GM03348 (cell line): ENCODE results near the gene ATP6V0D1.
A peak's percentile ranks its signal among the peaks of the same experiment; 100 is the strongest.
"Not testable (repeated sequence)": the region's sequence is repeated elsewhere in the genome, so short reads cannot be mapped to it uniquely, and the experiment has no call there.

ENCODE experiments used
- DNase-seq: peaks from one replicate; pipeline ENCODE4 v3.0.0; 2012; ENCODE audit warnings: low spot score

ATP6V0D1 gene

GRCh38 chr16:67480833-67481560, at the start of gene ATP6V0D1:
Gene ATP6V0D1, minus strand, starts transcription at chr16:67481157. Its CDS starts 71 bp downstream, at chr16:67481086.
- peak; percentile 99 for DNase-seq

DNA sequence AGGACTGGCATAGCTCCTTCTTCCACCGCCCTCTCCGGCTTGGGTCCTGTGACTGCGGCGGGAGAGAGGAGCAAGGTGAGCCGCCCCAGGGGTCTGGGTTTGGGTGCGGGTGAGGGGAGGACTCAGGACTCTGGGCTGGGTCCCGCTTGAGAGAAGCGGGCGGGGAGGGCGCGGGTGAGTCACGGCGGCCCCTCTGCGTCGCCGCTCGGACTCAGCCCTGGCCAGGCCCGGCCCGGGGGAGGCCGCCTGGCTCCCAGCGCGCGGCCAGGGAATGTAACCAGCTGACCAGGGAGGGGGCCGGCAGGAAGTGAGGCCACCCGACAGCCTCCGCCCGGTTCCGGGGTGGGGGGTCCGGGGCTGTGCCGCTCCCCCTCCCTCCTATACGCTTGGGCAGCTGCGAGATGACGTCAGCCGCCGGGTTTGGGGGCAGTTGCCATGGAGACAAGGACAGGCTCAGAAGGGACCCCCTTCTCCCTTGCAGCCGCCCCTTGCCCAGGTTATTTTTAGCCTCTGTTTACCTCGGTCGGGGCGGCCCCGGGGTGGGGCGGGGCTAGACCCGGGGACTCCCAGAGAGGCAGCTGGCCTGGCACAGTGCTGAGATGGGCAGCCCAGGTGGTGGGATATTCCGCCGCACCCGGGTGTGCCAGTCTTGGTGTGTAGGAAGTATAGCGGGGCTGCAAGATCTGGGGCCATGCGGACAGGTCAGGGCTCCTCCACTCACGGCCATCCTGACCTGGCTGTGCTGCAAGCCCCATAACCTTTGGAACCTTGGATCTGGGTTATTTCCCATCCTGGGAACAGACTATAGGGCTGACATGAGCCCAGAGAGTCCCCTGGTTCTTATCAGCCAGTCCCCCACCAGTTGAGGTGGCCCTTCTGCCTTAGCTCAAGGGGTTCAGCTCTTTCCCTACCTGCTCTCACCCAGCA, 49.3 kb upstream of the ATP6V0D1 start:
- peak; percentile 95 for DNase-seq

- DNase-seq: no peak
Observed at GRCh38 chr16:67529582-67530012, 48.6 kb upstream of the ATP6V0D1 start.

- DNase-seq: peak; percentile 73
Observed at GRCh38 chr16:67528870-67529581, 48.1 kb upstream of the ATP6V0D1 start.

DNA sequence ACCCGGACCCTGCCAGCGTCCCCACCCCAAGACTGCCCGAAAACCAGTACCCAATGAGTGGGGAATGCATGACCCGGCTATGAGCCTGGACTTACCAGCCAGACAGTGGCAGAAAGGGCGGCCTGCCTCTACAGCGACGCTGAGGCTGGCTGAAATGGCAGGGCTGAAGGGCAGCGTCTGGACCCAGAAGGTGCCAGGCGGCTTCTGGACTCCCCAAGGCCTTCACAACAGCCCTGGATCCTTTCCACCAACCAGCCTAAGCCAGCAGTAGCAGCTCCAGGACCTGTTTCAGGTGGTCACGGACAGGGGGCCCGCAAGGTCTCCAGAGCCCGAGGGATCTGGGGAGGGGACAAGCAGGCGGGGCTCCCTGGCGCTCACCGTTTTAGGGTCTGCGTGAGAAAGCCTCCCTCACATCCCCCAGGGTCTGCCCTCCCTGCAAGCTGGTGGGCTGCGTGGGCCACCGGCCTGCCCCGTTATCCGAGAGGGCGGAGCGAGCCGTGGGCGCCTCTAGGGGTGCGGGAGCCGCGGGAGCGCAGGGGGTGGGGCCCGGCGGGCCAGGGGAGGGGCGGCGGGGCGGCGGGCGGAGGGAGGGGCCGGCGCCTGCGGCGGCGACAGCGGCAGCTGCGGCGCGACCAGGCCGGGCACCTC, 47.4 kb upstream of the ATP6V0D1 start, which contains the start of gene RIPOR1:
Gene RIPOR1 (plus strand): TSS at position 608 of the 648 bp plus-strand sequence. CDS start 9,618 bp downstream, outside the sequence.
- peak; percentile 94 for DNase-seq

DNA sequence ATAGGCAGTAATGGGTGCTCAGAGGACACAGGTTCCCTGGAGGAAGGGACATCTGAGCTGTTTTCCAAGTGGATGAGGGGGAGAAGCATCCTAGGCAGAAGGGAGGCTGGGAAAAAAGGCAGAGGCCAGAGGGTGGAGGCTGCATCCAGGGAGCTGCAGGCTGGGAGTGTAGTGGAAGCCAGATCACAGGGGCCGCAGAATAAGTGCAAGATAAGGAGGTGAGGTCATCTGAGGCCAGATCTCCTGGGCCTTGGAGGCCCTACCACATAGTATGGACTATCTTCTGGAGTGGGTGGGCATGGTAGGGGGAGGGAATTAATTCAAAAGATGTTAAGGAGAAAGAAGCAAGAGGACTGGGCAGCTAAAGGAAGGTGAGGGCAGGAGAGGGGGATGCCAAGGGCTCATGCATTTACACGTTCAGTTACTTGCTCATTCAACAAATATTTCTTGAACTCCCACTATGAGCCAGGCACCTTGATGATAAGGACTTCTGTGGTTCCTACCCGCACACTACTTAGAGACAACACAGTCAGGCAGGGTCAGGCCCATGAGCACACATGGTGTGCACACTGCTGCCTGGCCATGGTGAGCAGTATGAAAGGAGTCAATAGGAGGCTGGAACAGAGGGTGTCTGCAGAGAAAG, 45.3 kb upstream of the ATP6V0D1 start:
- no peak for DNase-seq

GRCh38 chr16:67525176-67525860, 44.4 kb upstream of the ATP6V0D1 start:
- no peak for DNase-seq

DNA sequence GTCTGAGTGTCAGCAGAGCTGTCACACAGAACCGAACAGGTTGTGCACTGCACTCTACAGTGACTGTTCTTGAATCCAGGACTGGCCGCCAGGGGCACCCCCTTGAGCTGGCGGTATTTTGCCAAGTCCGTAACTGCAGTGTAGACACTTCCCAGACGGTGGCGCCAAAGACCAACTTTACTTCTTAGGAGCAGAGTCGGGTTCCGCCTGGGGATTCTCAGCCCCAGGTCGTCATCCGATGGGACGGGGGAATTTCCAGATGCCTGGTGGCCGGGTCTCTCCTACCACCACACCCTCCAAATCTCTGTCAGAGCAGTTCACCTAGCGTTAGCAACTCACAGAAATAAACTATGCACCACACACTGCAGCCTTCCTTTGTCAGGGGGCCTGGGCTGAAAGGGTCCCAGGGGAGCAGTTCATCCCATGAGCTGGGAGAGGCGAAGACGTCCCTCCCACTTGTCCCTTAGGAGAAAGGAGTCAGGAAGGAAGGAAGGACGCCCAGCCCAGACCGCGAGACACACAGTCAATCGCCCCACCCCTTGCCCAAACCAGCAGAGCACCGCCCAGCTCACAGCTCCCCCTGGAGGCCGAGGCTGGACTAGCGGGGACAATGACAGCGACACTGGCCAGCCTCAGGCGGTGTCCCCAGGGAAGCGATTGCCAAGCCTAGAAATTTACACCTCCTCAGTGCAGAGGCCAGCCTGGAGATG, 40.3 kb upstream of the ATP6V0D1 start:
- peak; percentile 94 for DNase-seq

DNA sequence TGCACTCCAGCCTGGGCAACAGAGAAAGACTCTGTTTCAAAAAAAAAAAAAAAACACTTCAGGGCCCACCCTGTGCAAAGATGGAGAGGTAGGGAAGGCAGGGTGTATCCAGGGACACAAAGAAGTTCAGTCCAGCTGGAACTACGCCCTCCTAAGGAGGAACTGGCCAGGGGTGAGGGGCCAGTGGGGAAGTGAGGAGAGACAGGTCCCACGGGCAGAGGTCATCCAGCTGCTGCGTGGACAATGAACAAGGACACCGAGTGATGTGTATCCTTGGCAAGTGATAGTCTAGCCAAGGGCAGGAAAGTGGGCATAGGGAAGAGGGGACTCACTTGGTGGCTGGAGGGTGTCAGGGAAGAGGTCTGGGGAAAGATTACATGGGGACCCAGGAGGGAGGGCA, 38.3 kb upstream of the ATP6V0D1 start:
- DNase-seq: no peak

GRCh38 chr16:67518676-67519075, 37.7 kb upstream of the ATP6V0D1 start:
- no peak for DNase-seq

DNA sequence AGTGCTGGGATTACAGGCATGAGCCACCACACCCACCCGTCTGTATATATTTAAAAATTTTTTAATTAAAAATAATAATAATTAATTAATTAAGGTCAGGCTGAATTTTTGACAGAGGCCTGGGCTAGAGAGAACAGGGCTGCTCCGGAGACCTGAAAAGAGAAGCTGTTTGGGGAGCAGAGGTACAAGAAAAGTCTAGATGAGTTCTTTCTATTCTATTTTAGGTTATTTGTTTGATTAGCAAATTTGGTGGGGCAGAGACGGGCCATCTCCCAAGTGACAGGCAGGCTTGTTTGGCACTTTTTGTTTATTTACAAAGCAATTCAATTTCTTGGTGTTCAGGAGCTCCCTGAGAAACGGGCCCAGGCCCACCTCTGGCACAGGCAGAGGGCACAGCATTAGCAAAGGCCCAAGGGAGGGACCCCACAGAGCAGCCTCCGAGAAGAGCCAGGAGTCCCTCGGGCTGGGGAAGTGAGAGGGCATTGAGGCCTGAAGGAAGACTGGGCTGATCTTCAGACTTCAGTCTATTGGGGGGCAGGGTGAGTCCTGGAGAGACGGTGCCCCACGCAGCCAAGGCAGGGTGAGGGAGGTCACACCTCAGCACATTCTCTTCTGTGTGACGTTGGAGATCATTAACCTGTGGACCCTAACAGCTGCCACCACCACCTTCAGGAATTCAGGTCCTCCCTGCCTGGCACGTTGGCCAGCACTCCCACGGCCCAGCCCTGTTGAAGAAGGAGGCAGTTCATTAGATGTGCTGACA, 36.9 kb upstream of the ATP6V0D1 start:
- DNase-seq: no peak

DNA sequence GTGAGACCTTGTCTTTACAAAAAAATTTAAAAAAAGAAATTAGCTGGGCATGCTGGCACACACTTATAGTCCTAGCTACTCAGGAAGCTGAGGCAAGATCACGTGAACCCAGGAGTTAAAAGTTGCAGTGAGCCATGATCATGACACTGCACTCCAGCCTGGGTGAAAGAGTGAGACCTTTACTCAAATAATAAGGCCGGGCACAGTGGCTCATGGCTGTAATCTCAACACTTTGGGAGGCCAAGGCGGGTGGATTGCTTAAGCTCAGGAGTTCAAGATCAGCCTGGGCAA, 36.1 kb upstream of the ATP6V0D1 start:
- no peak for DNase-seq

DNA sequence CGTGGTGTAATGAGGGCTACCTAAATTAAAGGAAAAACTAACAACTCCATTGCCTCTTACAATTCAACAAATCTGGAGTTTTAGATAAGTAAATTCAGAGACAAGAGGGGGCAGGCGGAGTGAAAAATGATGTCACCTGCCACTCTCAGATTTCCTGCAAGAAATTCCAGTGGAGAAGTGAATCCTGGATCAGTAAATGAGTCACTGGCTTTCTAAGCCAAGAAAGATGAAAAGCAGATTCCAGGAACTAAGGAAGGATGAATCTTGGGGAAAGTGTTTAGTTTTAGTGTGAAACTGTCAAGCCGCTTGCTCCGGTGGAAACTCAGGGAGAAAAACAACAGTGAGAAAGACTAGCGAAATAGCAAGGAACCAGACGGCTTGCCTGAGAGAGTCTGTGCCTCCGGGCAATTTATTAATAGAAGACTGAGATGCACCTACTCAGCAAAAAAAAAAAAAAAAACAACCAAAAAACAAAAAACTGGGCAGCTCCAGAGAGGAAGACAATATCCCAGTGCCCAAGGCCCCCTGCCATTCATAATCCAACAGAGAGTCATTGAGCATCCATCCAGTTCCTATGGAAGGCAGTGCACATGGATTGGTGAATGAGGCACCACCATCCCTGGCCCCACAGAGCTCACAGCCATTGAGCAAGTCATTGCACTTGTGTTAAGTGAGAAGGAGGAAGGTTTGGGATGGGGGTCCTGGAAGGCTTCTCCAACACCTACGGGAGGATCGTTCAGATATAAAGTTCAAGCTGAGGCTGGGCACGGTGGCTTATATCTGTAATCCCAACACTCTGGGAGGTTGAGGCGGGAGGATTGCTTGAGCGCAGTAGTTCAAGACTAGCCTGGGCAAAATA, 35.6 kb upstream of the ATP6V0D1 start:
- peak; percentile 73 for DNase-seq

GRCh38 chr16:67514382-67514828, 33.4 kb upstream of the ATP6V0D1 start:
- peak; percentile 67 for DNase-seq

DNA sequence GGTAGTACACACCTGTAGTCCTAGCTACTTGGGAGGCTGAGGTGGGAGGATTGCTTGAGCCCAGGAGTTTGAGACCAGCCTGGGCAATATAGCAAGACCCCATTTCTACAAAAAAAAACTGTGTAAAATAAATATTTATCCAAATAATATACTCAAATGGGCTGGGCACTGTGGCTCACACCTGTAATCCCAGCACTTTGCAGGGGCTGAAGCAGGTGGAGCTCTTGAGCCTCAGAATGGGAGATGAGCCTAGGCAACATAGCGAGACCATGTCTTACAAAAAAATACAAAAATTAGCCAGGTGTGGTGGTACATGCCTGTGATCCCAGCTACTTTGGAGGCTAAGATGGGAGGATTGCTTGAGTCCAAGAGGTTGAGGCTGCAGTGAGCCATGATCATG, 32.9 kb upstream of the ATP6V0D1 start:
- DNase-seq: not testable (repeated sequence)

DNA sequence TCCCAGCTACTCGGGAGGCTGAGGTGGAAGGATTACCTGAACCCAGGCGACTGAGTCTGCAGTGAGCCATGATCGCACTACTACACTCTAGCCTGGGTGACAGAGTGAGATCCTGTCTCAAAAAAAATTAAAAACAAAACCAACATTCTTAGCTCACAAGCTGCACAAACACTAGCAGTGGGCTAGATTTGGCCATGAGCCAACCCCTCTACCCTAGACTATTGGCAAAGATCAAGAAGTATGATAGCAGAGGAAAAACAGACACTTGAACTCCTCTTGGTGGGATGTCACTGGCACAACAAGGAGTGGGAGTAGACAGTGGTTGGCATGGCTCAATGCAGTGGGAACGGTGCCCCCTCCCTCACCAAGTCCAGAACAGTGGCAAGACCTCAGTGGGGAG, 28.1 kb upstream of the ATP6V0D1 start:
- DNase-seq: no peak

GRCh38 chr16:67506468-67506867, 25.5 kb upstream of the ATP6V0D1 start:
- no peak for DNase-seq
